ENCODE data around the gene IFNL4. TPM values are rescaled to one million over a fixed set of nuclear protein-coding genes. Genes with fewer than 3 reads are reported as not detected.
"Not testable (repeated sequence)": the region's sequence is repeated elsewhere in the genome, so short reads cannot be mapped to it uniquely, and the experiment has no call there.

The IFNL4 gene
- total and polyA plus RNA-seq, 4 donors = not detected

DNA sequence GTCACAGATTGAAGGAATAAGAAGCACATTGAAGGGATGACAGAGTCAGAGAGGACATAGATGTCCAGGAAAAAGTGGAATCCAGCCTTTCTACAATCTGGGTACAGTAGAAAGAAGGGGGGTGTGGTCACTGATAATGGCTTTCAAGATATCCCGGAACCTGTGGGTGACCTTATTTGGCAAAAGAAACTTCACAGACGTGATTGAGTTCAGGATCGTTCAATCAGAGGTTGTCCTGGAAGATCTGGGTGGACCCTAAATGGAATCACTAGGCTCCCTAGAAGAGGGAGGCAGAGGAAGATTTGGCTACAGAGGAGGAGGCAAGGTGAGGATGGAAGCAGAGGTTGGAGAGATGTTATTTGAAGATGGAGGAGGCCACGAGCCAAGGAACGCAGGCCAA is 31.6 kb downstream of the IFNL4 start:
- Histone ChIP-seq H3K27ac (ENCODE audit: low read depth in 1 of 2, low read length in 2 of 2) (no peak overlapping the region), H3K4me3 (ENCODE audit: low read depth in 1 of 3, low read length in 3 of 3) (no peak overlapping the region), H3K9ac (ENCODE audit: low read depth in 1 of 2, low read length in 2 of 2) (no peak overlapping the region), H3K9me3 (ENCODE audit: control insufficient read depth in 4 of 4, low read length in 3 of 4) (peaks cover 0 to 2% (median 0%) of the 10 kb centered on the region in 4 donors), H3K36me3 (ENCODE audit: control insufficient read depth in 4 of 4, insufficient read depth in 3 of 4, low read depth in 1 of 4, low read length in 3 of 4) (no peaks in the 10 kb centered on the region), H3K27me3 (ENCODE audit: control insufficient read depth in 4 of 4, insufficient read depth in 4 of 4, low read length in 3 of 4) (peaks cover 0 to 3% (median 0%) of the 10 kb centered on the region in 4 donors), H3K4me1 (ENCODE audit: control insufficient read depth in 4 of 4, insufficient read depth in 4 of 4, low read length in 3 of 4) (no peaks in the 10 kb centered on the region)
- 83% methylated on average over 5 of the region's 5 CpGs for whole genome bisulfite sequencing
- DNase-seq (ENCODE audit: low spot score) = no peak
- TF ChIP-seq, protein P1, sequence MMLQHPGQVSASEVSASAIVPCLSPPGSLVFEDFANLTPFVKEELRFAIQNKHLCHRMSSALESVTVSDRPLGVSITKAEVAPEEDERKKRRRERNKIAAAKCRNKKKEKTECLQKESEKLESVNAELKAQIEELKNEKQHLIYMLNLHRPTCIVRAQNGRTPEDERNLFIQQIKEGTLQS (IDR thresholded peaks at IDR 0.05) = no peak
- TF ChIP-seq RAD21 (IDR thresholded peaks at IDR 0.05) = no peak
- TF ChIP-seq GABPA (IDR thresholded peaks at IDR 0.05 in 1 of 2, conservative IDR thresholded peaks at IDR 0.05 in 1 of 2) = no peak
- no peak for TF ChIP-seq YY1 (IDR thresholded peaks at IDR 0.05)
- TF ChIP-seq FOXA2 (IDR thresholded peaks at IDR 0.05) = no peak
- no peak for TF ChIP-seq EGR1 (IDR thresholded peaks at IDR 0.05; ENCODE audit: low read depth in 2 of 2)
- TF ChIP-seq SP1 (IDR thresholded peaks at IDR 0.05) = no peak
- TF ChIP-seq HNF4G (IDR thresholded peaks at IDR 0.05) = no peak
- TF ChIP-seq CTCF (IDR thresholded peaks at IDR 0.05; ENCODE audit: low read depth, low read length, missing input control) = no peak
- no peak for TF ChIP-seq NR2F2 (IDR thresholded peaks at IDR 0.05)
- no peak for TF ChIP-seq FOXA1 (IDR thresholded peaks at IDR 0.05)
- no peak for TF ChIP-seq MAX (IDR thresholded peaks at IDR 0.05)
- no peak for TF ChIP-seq REST (IDR thresholded peaks at IDR 0.05)
- TF ChIP-seq, protein P2, sequence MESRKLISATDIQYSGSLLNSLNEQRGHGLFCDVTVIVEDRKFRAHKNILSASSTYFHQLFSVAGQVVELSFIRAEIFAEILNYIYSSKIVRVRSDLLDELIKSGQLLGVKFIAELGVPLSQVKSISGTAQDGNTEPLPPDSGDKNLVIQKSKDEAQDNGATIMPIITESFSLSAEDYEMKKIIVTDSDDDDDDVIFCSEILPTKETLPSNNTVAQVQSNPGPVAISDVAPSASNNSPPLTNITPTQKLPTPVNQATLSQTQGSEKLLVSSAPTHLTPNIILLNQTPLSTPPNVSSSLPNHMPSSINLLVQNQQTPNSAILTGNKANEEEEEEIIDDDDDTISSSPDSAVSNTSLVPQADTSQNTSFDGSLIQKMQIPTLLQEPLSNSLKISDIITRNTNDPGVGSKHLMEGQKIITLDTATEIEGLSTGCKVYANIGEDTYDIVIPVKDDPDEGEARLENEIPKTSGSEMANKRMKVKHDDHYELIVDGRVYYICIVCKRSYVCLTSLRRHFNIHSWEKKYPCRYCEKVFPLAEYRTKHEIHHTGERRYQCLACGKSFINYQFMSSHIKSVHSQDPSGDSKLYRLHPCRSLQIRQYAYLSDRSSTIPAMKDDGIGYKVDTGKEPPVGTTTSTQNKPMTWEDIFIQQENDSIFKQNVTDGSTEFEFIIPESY (IDR thresholded peaks at IDR 0.05) = no peak
- no peak for TF ChIP-seq RXRA (IDR thresholded peaks at IDR 0.05)
- TF ChIP-seq TAF1 (conservative IDR thresholded peaks at IDR 0.05) = no peak

DNA sequence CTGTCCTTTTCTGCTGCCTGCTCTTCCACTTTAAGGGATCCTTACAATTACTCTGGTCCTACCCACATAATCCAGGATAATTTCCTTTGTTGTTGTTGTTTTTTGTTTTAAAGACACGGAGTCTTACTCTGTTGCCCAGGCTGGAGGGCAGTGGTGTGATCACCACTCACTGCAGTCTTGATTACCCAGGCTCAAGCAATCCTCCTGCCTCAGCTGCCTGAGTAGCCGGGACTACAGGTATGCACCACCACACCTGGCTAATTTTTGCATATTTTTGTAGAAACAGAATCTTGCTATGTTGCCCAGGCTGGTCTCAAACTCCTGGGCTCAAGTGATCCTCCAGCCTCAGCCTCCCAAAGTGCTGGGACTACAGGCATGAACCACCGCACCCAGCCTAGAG is 33.3 kb downstream of the IFNL4 start:
- not testable (repeated sequence) for H3K27ac ChIP-seq (ENCODE audit: low read depth in 1 of 2, low read length in 2 of 2); H3K27me3 ChIP-seq (ENCODE audit: control insufficient read depth in 4 of 4, insufficient read depth in 4 of 4, low read length in 3 of 4); DNase-seq (ENCODE audit: low spot score); H3K36me3 ChIP-seq (ENCODE audit: control insufficient read depth in 4 of 4, insufficient read depth in 3 of 4, low read depth in 1 of 4, low read length in 3 of 4); H3K9ac ChIP-seq (ENCODE audit: low read depth in 1 of 2, low read length in 2 of 2); H3K4me1 ChIP-seq (ENCODE audit: control insufficient read depth in 4 of 4, insufficient read depth in 4 of 4, low read length in 3 of 4); H3K4me3 ChIP-seq (ENCODE audit: low read depth in 1 of 3, low read length in 3 of 3); H3K9me3 ChIP-seq (ENCODE audit: control insufficient read depth in 4 of 4, low read length in 3 of 4)
- WGBS = 88% methylated on average over 3 of the region's 3 CpGs

All from liver (tissue), 9 donors.